ENCODE data around the gene CACTIN.

CACTIN gene

DNA sequence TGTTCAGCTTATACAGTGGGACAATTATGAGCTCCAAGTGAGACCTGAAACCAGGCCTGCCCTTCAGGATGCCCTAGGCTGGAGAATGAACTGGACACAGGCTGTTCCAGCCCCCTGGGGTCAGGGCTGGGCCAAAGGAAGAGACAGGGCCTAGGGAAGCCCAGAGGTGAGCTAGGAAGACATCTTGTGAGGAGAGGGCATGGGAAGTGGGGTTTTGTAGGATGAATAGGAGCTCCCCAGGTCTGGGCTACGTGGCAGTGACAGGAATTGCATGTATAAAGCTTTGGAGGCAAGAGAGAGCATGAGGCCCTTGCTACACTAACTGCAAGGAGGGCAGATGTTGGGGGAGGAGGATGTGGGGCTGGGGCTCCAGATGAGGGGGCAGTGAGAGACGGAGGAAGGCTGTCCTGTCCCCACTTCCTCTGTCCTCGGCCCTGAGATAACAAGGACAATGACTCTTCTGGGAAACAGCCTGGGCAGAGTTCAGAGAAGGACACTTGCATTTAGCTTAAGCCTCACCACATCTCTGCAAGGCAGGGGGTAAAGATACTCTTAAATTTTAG, 18.4 kb downstream of the CACTIN start:
- Histone ChIP-seq H3K4me3 (ENCODE audit: insufficient read length, low read depth) (no peak overlapping the region), H3K36me3 (ENCODE audit: insufficient read depth, insufficient read length, low read length) (peaks cover 38% of the 10 kb centered on the region), H3K9ac (ENCODE audit: insufficient read length, low read depth) (peak overlapping the region; percentile 51), H3K27me3 (ENCODE audit: insufficient read depth, insufficient read length) (peaks cover 18% of the 10 kb centered on the region), H3K9me3 (ENCODE audit: insufficient read depth, low read length) (no peaks in the 10 kb centered on the region), H3K4me1 (ENCODE audit: insufficient read depth, insufficient read length) (peaks cover 13% of the 10 kb centered on the region)
- TF ChIP-seq ZNF274 (IDR thresholded peaks at IDR 0.05; ENCODE audit: low read depth, low read length) (no peak), YY1 (IDR thresholded peaks at IDR 0.05; ENCODE audit: insufficient read depth, insufficient read length) (no peak), SUZ12 (IDR thresholded peaks at IDR 0.05; ENCODE audit: extremely low read depth, insufficient read depth, insufficient read length) (no peak)
- DNase-seq (ENCODE audit: low read depth, low spot score) = no peak

DNA sequence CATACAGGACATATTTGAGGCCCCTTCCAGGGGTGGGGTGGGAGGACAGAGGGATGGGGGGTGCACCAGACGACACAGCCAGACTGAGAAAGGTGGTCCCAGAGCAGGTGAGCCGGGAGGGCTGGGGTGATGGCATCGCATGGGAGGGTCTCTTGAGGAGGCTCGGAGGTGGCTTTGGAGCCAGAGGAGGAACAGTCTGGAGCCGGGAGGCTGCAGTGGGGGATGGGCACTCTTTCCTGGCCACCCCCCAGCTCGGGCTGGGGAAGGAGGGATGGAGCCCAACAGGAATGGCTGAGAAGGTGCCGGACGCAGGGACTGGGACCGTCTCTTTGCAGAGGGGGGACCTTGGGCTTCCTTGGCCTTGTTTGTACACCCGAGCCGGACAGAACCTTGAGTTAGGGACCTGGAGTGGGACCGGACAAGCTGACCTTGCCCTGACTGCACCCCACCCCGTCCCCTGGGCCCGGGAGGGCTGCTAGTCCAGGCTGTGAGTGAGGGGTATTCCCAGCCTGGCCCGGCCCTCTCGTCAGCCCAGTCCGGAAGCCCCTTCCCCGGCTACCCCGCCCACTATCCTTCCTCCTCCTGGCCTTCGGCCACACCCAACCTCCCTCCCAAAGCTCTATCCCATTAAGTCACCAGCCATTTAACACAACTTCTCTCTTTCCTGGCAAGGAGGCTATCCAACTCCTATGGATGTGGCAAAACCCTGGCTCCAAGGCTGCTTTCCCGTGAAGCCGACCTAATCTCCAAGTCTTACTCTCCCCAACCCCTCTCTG, 19.1 kb downstream of the CACTIN start:
- Histone ChIP-seq H3K27me3 (ENCODE audit: insufficient read depth, insufficient read length) (peaks cover 18% of the 10 kb centered on the region), H3K9me3 (ENCODE audit: insufficient read depth, low read length) (no peaks in the 10 kb centered on the region), H3K36me3 (ENCODE audit: insufficient read depth, insufficient read length, low read length) (peaks cover 32% of the 10 kb centered on the region), H3K4me1 (ENCODE audit: insufficient read depth, insufficient read length) (peaks cover 13% of the 10 kb centered on the region), H3K4me3 (ENCODE audit: insufficient read length, low read depth) (peak overlapping the region; percentile 64), H3K9ac (ENCODE audit: insufficient read length, low read depth) (peak overlapping the region; percentile 74)
- TF ChIP-seq ZNF274 (IDR thresholded peaks at IDR 0.05; ENCODE audit: low read depth, low read length) (no peak), YY1 (IDR thresholded peaks at IDR 0.05; ENCODE audit: insufficient read depth, insufficient read length) (no peak), SUZ12 (IDR thresholded peaks at IDR 0.05; ENCODE audit: extremely low read depth, insufficient read depth, insufficient read length) (no peak)
- DNase-seq (ENCODE audit: low read depth, low spot score) = no peak

DNA sequence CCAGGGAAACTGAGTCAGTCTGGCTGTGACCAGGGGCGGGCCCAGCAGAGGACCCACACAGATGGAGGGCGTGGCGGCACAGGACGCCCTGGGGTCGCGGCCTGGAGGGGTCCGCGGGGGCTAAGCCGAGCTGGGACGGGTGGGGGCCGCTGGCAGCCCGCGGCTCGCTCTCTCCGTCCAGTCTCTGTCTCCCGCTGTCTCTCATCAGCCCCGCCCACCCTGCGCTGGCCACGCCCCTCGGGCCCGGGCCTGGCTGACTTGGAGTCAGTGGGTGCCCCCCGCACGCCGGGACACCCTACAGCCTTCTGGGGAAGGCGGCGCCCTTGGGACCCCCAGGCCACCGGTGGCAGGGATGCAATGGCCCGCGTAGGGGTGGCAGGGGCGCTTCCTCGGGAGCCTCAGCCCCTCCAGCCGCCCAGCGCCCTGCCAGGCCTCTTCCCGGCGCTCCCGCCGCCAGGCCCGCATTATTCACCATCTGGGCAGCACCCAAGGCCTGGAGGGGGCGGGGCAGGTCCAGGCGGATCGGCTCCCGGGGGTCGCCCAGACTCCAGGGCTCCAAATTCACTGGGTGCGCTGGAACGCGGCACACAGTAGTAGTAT, 19.8 kb downstream of the CACTIN start, which contains the start of gene TBXA2R:
Gene TBXA2R (minus strand): TSS at position 186 of the 600 bp plus-strand sequence. CDS start 6,241 bp downstream, outside the sequence.
- no peak for TF ChIP-seq YY1 (IDR thresholded peaks at IDR 0.05; ENCODE audit: insufficient read depth, insufficient read length)
- no peak for TF ChIP-seq ZNF274 (IDR thresholded peaks at IDR 0.05; ENCODE audit: low read depth, low read length)
- TF ChIP-seq SUZ12 (IDR thresholded peaks at IDR 0.05; ENCODE audit: extremely low read depth, insufficient read depth, insufficient read length) = no peak
- Histone ChIP-seq H3K4me3 (ENCODE audit: insufficient read length, low read depth) (peak within 1 kb of the TSS; percentile 64), H3K27me3 (ENCODE audit: insufficient read depth, insufficient read length) (peaks cover 18% of the 10 kb centered on the region), H3K4me1 (ENCODE audit: insufficient read depth, insufficient read length) (peaks cover 13% of the 10 kb centered on the region), H3K9ac (ENCODE audit: insufficient read length, low read depth) (peak within 1 kb of the TSS; percentile 74), H3K9me3 (ENCODE audit: insufficient read depth, low read length) (no peaks in the 10 kb centered on the region), H3K36me3 (ENCODE audit: insufficient read depth, insufficient read length, low read length) (peaks cover 25% of the 10 kb centered on the region)
- no peak for DNase-seq (ENCODE audit: low read depth, low spot score)

DNA sequence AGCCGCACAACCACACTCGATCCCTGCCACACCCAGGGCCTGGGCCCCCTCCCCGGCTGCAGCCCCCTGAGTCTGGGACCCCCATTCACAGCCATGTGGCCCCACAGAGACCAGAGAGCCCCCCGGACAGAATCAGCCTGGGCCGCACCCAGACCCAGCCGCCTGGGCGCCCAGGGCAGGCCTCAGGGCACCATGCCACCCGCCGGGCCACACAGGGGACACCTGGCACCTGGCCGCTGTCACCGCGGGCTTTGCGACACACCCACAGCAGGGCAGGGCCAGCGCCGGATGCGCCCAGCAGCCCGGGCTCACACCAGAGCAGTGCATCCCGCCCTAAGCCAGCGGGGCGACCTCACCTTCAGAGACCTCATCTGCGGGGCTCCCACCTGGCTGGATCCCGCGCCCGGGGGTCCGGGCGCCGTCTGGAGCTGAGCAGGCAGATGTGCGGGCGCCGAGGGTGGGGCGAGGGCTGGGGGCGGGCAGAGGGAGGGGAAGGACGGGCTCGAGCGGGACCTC, 20.4 kb downstream of the CACTIN start:
- peaks cover 13% of the 10 kb centered on the region for H3K4me1 ChIP-seq (ENCODE audit: insufficient read depth, insufficient read length)
- no peak for TF ChIP-seq YY1 (IDR thresholded peaks at IDR 0.05; ENCODE audit: insufficient read depth, insufficient read length)
- TF ChIP-seq SUZ12 (IDR thresholded peaks at IDR 0.05; ENCODE audit: extremely low read depth, insufficient read depth, insufficient read length) = no peak
- no peak for TF ChIP-seq ZNF274 (IDR thresholded peaks at IDR 0.05; ENCODE audit: low read depth, low read length)
- H3K9me3 ChIP-seq (ENCODE audit: insufficient read depth, low read length) = no peaks in the 10 kb centered on the region
- H3K27me3 ChIP-seq (ENCODE audit: insufficient read depth, insufficient read length) = peaks cover 18% of the 10 kb centered on the region
- peaks cover 19% of the 10 kb centered on the region for H3K36me3 ChIP-seq (ENCODE audit: insufficient read depth, insufficient read length, low read length)
- H3K4me3 ChIP-seq (ENCODE audit: insufficient read length, low read depth) = peak overlapping the region; percentile 64
- DNase-seq (ENCODE audit: low read depth, low spot score) = no peak
- peak overlapping the region; percentile 58 for H3K9ac ChIP-seq (ENCODE audit: insufficient read length, low read depth)

DNA sequence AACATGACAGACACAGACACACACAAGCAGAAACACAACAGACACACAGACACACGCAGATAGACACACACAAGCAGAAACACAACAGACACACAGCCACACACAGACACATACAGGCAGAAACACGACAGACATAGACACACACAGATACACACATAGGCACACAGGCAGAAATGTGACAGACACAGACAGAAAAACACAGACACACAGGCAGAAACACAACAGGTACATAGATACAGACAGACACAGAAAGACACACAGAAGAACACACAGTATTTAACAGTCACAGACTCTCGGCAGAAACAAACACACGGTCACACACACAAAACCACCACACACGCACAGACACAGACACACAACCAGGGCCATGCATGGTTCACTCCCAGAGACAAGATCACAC, 20.8 kb downstream of the CACTIN start:
- TF ChIP-seq SUZ12 (IDR thresholded peaks at IDR 0.05; ENCODE audit: extremely low read depth, insufficient read depth, insufficient read length) (no peak), ZNF274 (IDR thresholded peaks at IDR 0.05; ENCODE audit: low read depth, low read length) (no peak), YY1 (IDR thresholded peaks at IDR 0.05; ENCODE audit: insufficient read depth, insufficient read length) (no peak)
- Histone ChIP-seq H3K27me3 (ENCODE audit: insufficient read depth, insufficient read length) (peaks cover 18% of the 10 kb centered on the region), H3K9ac (ENCODE audit: insufficient read length, low read depth) (peak overlapping the region; percentile 58), H3K4me1 (ENCODE audit: insufficient read depth, insufficient read length) (peaks cover 13% of the 10 kb centered on the region), H3K4me3 (ENCODE audit: insufficient read length, low read depth) (peak overlapping the region; percentile 64), H3K9me3 (ENCODE audit: insufficient read depth, low read length) (no peaks in the 10 kb centered on the region), H3K36me3 (ENCODE audit: insufficient read depth, insufficient read length, low read length) (peaks cover 15% of the 10 kb centered on the region)
- no peak for DNase-seq (ENCODE audit: low read depth, low spot score)

DNA sequence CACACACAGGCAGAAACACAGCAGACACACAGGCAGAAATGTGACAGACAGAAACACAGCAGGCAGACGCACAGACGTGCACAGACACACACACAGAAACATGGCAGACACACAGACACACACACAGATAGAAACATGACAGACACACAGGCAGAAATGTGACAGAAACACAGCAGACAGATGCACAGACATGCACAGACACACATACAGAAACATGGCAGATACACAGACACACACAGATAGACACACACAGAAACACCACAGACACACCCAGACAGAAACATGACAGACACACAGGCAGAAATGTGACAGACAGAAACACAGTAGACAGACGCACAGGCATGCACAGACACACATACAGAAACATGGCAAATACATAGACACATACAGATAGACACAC, 21.2 kb downstream of the CACTIN start:
- Histone ChIP-seq H3K4me3 (ENCODE audit: insufficient read length, low read depth) (no peak overlapping the region), H3K9me3 (ENCODE audit: insufficient read depth, low read length) (no peaks in the 10 kb centered on the region), H3K9ac (ENCODE audit: insufficient read length, low read depth) (no peak overlapping the region), H3K4me1 (ENCODE audit: insufficient read depth, insufficient read length) (peaks cover 13% of the 10 kb centered on the region), H3K36me3 (ENCODE audit: insufficient read depth, insufficient read length, low read length) (peaks cover 10% of the 10 kb centered on the region), H3K27me3 (ENCODE audit: insufficient read depth, insufficient read length) (peaks cover 18% of the 10 kb centered on the region)
- no peak for DNase-seq (ENCODE audit: low read depth, low spot score)
- TF ChIP-seq YY1 (IDR thresholded peaks at IDR 0.05; ENCODE audit: insufficient read depth, insufficient read length) = no peak
- TF ChIP-seq SUZ12 (IDR thresholded peaks at IDR 0.05; ENCODE audit: extremely low read depth, insufficient read depth, insufficient read length) = no peak
- TF ChIP-seq ZNF274 (IDR thresholded peaks at IDR 0.05; ENCODE audit: low read depth, low read length) = no peak

DNA sequence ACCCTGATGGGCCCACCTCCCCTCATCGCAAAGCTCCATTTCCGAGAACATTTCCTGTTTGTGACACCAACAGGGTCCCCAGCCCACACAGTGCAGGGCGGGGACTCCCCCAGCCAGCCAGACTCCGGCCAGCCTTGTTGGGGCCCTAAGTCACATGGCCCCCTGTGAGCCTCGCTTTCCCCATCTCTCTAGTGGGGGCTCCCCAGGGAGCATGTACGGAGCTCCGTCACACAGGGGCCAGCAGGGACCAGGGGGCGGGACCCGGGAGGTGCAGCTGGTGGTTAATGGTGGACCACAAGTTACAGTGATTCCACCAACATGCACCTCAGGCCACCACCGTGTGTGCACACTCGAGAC, 21.6 kb downstream of the CACTIN start:
- DNase-seq (ENCODE audit: low read depth, low spot score) = no peak
- H3K9me3 ChIP-seq (ENCODE audit: insufficient read depth, low read length) = no peaks in the 10 kb centered on the region
- peaks cover 9% of the 10 kb centered on the region for H3K36me3 ChIP-seq (ENCODE audit: insufficient read depth, insufficient read length, low read length)
- H3K27me3 ChIP-seq (ENCODE audit: insufficient read depth, insufficient read length) = peaks cover 18% of the 10 kb centered on the region
- no peak overlapping the region for H3K9ac ChIP-seq (ENCODE audit: insufficient read length, low read depth)
- H3K4me3 ChIP-seq (ENCODE audit: insufficient read length, low read depth) = no peak overlapping the region
- TF ChIP-seq YY1 (IDR thresholded peaks at IDR 0.05; ENCODE audit: insufficient read depth, insufficient read length) = no peak
- no peak for TF ChIP-seq ZNF274 (IDR thresholded peaks at IDR 0.05; ENCODE audit: low read depth, low read length)
- no peak for TF ChIP-seq SUZ12 (IDR thresholded peaks at IDR 0.05; ENCODE audit: extremely low read depth, insufficient read depth, insufficient read length)
- peaks cover 15% of the 10 kb centered on the region for H3K4me1 ChIP-seq (ENCODE audit: insufficient read depth, insufficient read length)
